Gastroesophageal sphincter (tissue), 4 donors: ENCODE data around the gene NELFCD. TPM values are rescaled to one million over a fixed set of nuclear protein-coding genes. Genes with fewer than 3 reads are reported as not detected.

Experiments used
- ATAC-seq: fragments of 150-250 bp; one replicate; pipeline ENCODE4 v1.9.1; 2016; ENCODE audit warnings: mild to moderate bottlenecking, moderate library complexity
- H3K27ac ChIP-seq, 4 donors: fragments of 200-600 bp; sonication (generic) in 3 of 4; 1 replicate in 3 of 4; 2 replicates in 1 of 4; pipeline ENCODE4 v1.5.1; 2016 to 2019
- H3K27me3 ChIP-seq: fragments of 200-600 bp; sonication (generic); one replicate; pipeline ENCODE4 v1.5.1; 2019
- H3K36me3 ChIP-seq, 2 donors: fragments of 200-600 bp; sonication (generic); one replicate each; pipeline ENCODE4 v1.5.1; 2019; ENCODE audit warnings: control low read depth in 1 of 2
- H3K4me1 ChIP-seq, 3 donors: fragments of 200-600 bp; sonication (generic); 1 replicate in 2 of 3; 2 replicates in 1 of 3; pipeline ENCODE4 v1.5.1; 2016 to 2019; ENCODE audit warnings: control low read depth in 2 of 3
- H3K4me3 ChIP-seq, 2 donors: fragments of 200-600 bp; sonication (generic); one replicate each; pipeline ENCODE4 v1.5.1; 2019; ENCODE audit warnings: mild to moderate bottlenecking in 1 of 2, moderate library complexity in 1 of 2
- H3K9me3 ChIP-seq, 3 donors: fragments of 200-600 bp; sonication (generic); one replicate each; pipeline ENCODE4 v1.5.1; 2017 to 2019; ENCODE audit warnings: control low read depth in 2 of 3
- EP300 ChIP-seq: sonication (generic); formaldehyde crosslinking; IDR thresholded peaks from one replicate; pipeline ENCODE4 v1.6.1; 2017; ENCODE audit warnings: antibody characterized with exemption, mild to moderate bottlenecking
- POLR2A ChIP-seq, 2 donors: fragments of 450-650 bp; IDR thresholded peaks; one replicate each; pipeline ENCODE4 v1.6.1; 2017; ENCODE audit warnings: antibody characterized with exemption in 2 of 2, mild to moderate bottlenecking in 2 of 2, moderate library complexity in 1 of 2
- POLR2AphosphoS5 ChIP-seq: sonication (generic); formaldehyde crosslinking; IDR thresholded peaks from one replicate; pipeline ENCODE4 v1.6.1; 2017; ENCODE audit warnings: antibody characterized with exemption
- WGBS, 2 donors: methylation state at CpG; one replicate each; pipeline ENCODE4 v1.1.5; 2018; ENCODE audit warnings: low coverage in 1 of 2; 5-methylcytosine and 5-hydroxymethylcytosine counted together
- total RNA-seq, 4 donors: library from RNA; depleted of rRNA; stranded (reverse); fragments of >200 nt; gene quantifications; one replicate each; pipeline ENCODE4 v1.1.0, GENCODE V29; 2016
- TF ChIP-seq, protein P1 (sequence below), 4 experiments: fragments of 200-600 bp in 2 of 4; fragments of 450-650 bp in 2 of 4; sonication (generic) in 1 of 4; IDR thresholded peaks; one replicate each; pipeline ENCODE4 v1.5.1; 2017 to 2019; ENCODE audit warnings: antibody characterized with exemption in 4 of 4, mild to moderate bottlenecking in 2 of 4, moderate library complexity in 2 of 4

The NELFCD gene
- total RNA-seq, 4 donors from 2014 or later, result 26.5 to 48.6 (median 36.1) TPM

DNA sequence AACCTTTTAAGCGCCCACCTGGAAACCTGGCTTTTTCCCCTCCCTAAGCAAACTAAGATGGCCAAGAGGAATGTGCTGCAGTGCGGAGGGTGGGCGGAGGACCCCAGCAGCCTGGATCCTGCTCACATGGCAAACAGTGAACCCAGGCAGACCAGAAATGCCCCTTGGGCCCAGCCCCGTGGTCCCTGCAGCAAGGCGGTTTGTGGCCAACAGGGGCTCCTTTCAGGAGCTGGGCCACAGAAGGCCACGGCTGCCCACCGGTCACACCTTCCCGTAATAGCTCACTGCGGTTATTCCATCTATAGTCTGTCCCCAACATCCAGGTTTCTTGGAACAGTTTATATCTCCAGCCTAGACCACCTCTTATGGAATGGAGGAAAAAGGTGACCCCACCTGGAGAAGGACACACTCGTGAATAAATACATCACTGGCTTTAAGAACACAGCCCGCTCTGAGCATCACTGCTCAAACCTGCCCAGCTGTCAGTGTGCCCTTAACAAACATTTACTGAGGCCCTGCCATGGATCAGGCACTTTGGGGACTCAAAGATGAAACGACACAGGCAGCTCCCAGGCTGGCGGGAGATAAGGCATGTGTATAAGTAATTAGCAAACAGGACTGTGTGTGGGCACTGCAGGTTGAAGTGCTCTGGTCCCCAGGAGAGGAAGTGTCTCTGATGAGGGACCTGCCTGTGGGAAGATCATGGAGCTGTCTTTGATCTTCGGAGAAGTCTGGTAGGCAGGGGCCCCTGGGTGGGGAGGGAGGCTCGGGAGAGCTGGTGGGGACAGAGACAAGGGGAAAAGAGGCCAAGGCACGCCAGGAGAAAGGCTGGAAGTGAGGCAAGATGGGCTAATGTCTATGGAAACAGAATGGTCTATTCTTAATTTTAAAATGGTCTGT lies 35.0 kb downstream of the NELFCD start:
- WGBS, 2 donors, result 66 to 97% methylated on average over 5 to 11 of the region's 16 CpGs
- Histone ChIP-seq H3K9me3 (no peaks in the 10 kb centered on the region), H3K27me3 (no peaks in the 10 kb centered on the region)

DNA sequence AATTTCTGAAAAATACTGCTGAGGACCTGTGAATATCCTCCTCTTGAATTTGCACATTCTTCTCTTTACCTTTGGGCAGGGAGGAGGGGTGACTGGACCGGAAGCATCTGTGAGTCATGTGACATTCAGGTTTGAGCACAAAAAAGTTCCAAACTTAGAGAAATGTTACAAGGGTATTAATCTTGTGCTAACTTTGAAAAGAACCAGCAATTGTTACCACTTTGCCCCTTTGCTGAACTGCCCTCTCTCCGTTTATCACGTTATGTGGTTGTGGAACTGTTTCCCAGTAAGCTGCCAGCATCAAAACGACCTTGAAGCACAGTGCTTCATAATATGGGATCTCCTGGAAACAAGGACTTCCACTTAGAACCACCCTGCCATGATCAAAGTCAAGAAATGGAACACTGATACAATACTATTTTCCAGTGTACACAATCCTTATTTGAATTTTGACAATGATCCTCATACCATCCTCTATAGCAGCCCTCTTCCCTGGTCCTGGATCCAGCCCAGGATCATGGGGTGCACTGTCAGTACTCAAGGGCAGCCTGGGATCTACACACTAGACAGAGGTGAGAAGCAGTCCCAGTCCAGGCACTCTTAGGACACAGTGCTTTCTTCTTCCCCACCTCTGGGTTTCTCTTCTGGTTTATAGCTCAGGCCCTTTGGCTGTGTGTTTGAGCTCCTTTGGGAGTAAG lies 35.9 kb downstream of the NELFCD start:
- Histone ChIP-seq H3K4me1 (peaks cover 0 to 6% (median 0%) of the 10 kb centered on the region in 3 donors), H3K27me3 (no peaks in the 10 kb centered on the region), H3K36me3 (peaks cover 0 to 13% of the 10 kb centered on the region in 2 donors), H3K4me3 (no peak overlapping the region), H3K27ac (no peak overlapping the region), H3K9me3 (no peaks in the 10 kb centered on the region)
- TF ChIP-seq POLR2AphosphoS5 (no peak), POLR2A (IDR thresholded peaks at IDR 0.05) (no peak), EP300 (no peak)
- TF ChIP-seq, protein P1, sequence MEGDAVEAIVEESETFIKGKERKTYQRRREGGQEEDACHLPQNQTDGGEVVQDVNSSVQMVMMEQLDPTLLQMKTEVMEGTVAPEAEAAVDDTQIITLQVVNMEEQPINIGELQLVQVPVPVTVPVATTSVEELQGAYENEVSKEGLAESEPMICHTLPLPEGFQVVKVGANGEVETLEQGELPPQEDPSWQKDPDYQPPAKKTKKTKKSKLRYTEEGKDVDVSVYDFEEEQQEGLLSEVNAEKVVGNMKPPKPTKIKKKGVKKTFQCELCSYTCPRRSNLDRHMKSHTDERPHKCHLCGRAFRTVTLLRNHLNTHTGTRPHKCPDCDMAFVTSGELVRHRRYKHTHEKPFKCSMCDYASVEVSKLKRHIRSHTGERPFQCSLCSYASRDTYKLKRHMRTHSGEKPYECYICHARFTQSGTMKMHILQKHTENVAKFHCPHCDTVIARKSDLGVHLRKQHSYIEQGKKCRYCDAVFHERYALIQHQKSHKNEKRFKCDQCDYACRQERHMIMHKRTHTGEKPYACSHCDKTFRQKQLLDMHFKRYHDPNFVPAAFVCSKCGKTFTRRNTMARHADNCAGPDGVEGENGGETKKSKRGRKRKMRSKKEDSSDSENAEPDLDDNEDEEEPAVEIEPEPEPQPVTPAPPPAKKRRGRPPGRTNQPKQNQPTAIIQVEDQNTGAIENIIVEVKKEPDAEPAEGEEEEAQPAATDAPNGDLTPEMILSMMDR (IDR thresholded peaks at IDR 0.05), result no peak
- 49 to 55% methylated on average over 3 to 4 of the region's 4 CpGs for WGBS, 2 donors
- no peak for ATAC-seq

More for the DNA sequence above, 35.0 kb downstream of the NELFCD start:
- no peak for ATAC-seq
- H3K4me3 ChIP-seq, result no peak overlapping the region
- peaks cover 0 to 7% of the 10 kb centered on the region in 2 donors for H3K36me3 ChIP-seq
- peaks cover 0 to 4% (median 0%) of the 10 kb centered on the region in 3 donors for H3K4me1 ChIP-seq
- no peak overlapping the region for H3K27ac ChIP-seq
- no peak for TF ChIP-seq POLR2AphosphoS5
- no peak for TF ChIP-seq POLR2A (IDR thresholded peaks at IDR 0.05)
- TF ChIP-seq, protein P1 (IDR thresholded peaks at IDR 0.05), result no peak
- no peak for TF ChIP-seq EP300

DNA sequence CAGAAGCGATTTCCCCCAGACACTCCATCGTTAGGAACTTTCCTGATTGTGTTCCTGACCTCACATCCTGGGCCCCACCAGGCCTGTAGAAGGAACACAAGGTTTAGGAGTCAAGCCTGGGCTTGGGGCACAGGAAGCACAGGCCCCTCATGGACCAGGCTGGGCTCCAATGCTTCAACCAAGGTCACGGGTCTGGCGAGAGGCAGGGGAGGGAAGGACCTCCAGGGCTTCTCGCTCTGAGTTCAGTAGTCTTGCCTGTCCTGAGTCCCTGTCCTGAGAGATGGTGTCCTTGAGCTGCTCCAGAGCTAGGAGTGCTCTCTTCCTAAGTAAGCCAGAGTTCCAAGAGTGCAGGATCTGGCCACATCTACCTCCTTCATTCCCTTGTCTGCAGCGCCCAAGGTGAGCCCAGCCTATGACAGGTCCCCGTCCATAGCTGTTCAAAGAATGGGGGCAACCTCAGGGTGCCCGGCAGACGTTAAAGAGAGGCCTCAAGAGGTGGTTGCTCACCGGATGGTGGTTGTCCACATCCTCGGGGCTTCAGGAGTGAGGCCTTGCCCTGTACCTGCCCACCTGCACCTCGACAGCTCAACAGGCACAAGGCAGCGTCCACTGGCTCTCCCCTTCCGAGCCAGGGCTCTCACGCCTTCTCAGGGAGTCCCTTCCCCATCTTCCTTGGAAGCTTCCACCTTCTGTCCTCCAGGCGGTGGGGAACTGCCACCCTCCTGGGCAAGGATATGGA lies 36.6 kb downstream of the NELFCD start:
- WGBS, 2 donors, result 94 to 100% methylated on average over 3 of the region's 16 CpGs
- TF ChIP-seq EP300 (no peak), POLR2AphosphoS5 (no peak)
- TF ChIP-seq, protein P1 (IDR thresholded peaks at IDR 0.05), result no peak
- peaks cover 0 to 6% (median 0%) of the 10 kb centered on the region in 3 donors for H3K4me1 ChIP-seq
- H3K4me3 ChIP-seq, result no peak overlapping the region
- ATAC-seq, result no peak
- H3K27ac ChIP-seq, result no peak overlapping the region
- no peaks in the 10 kb centered on the region for H3K27me3 ChIP-seq
- H3K36me3 ChIP-seq, result peaks cover 0 to 20% of the 10 kb centered on the region in 2 donors
- H3K9me3 ChIP-seq, result no peaks in the 10 kb centered on the region

DNA sequence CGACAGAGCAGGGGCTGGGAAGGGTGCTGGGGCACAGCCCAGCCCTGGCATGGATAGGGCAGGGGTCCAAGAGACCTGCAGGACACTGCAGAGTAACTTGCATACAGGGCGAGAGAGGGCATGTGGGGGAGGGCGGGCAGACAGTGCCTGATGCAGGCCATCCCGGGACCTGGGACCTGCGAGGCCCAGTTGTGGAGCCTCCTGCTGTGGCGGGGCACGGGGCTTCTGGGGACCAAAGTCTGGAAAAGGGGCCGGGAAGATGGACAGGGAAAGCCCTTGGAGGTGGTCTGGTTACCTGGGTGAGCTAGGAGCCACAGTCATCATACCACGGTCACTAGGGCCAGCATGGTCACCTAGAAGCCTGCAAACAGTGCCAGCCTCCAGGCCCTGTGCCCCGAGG lies 37.8 kb downstream of the NELFCD start:
- Histone ChIP-seq H3K9me3 (no peaks in the 10 kb centered on the region), H3K27ac (no peak overlapping the region), H3K4me3 (no peak overlapping the region), H3K27me3 (no peaks in the 10 kb centered on the region), H3K4me1 (peaks cover 0 to 6% (median 0%) of the 10 kb centered on the region in 3 donors), H3K36me3 (peaks cover 0 to 32% of the 10 kb centered on the region in 2 donors)
- no peak for TF ChIP-seq EP300
- TF ChIP-seq POLR2AphosphoS5, result no peak
- TF ChIP-seq, protein P1 (IDR thresholded peaks at IDR 0.05), result no peak
- TF ChIP-seq POLR2A (IDR thresholded peaks at IDR 0.05), result no peak
- WGBS, 2 donors, result 94 to 95% methylated on average over 3 to 8 of the region's 10 CpGs
- ATAC-seq, result no peak
